Loucy (cell line): Measurements from ENCODE around the gene TSEN15.

Experiments used
- H2AFZ ChIP-seq: fragments of 200-600 bp; sonication (generic); 2 replicates; pipeline ENCODE4 v1.6.0; 2016; ENCODE audit warnings: antibody characterized with exemption, mild to moderate bottlenecking, low read length, moderate library complexity
- H3F3A ChIP-seq: fragments of 200-600 bp; 2 replicates; pipeline ENCODE4 v1.6.0; 2016; ENCODE audit warnings: antibody characterized with exemption, low read depth, mild to moderate bottlenecking
- H3K27me3 ChIP-seq: fragments of 200-600 bp; sonication (generic); 2 replicates; pipeline ENCODE4 v1.6.1; 2014; ENCODE audit warnings: low read length, mild to moderate bottlenecking; ENCODE audit not compliant: insufficient read depth, poor library complexity, severe bottlenecking
- H3K36me3 ChIP-seq: fragments of 200-600 bp; sonication (generic); 2 replicates; pipeline ENCODE4 v1.6.1; 2016; ENCODE audit warnings: low read length; ENCODE audit not compliant: insufficient read depth
- H3K4me1 ChIP-seq: fragments of 200-600 bp; sonication (generic); 2 replicates; pipeline ENCODE4 v1.5.1; 2014; ENCODE audit warnings: low read length, mild to moderate bottlenecking; ENCODE audit not compliant: insufficient read depth, poor library complexity, severe bottlenecking
- H3K4me2 ChIP-seq: fragments of 200-600 bp; sonication (generic); 2 replicates; pipeline ENCODE4 v1.6.0; 2014; ENCODE audit warnings: antibody characterized with exemption, low read length, low read depth, mild to moderate bottlenecking; ENCODE audit not compliant: poor library complexity, severe bottlenecking
- H3K4me3 ChIP-seq: fragments of 200-600 bp; sonication (generic); 2 replicates; pipeline ENCODE4 v1.5.1; 2014; ENCODE audit warnings: low read length, mild to moderate bottlenecking, mixed read lengths; ENCODE audit not compliant: poor library complexity, severe bottlenecking
- H3K79me2 ChIP-seq: fragments of 200-600 bp; sonication (generic); 2 replicates; pipeline ENCODE4 v1.6.1; 2014; ENCODE audit warnings: low read length; ENCODE audit not compliant: insufficient read depth
- H3K9ac ChIP-seq: fragments of 200-600 bp; sonication (generic); 2 replicates; pipeline ENCODE4 v1.6.0; 2014; ENCODE audit warnings: mild to moderate bottlenecking, low read depth, low read length, moderate library complexity; ENCODE audit not compliant: poor library complexity, severe bottlenecking
- H3K9me2 ChIP-seq: fragments of 200-600 bp; sonication (generic); replicated peaks from 2 replicates; pipeline ENCODE4 v1.6.1; 2016; ENCODE audit warnings: low read depth, low read length, mixed read lengths
- H3K9me3 ChIP-seq: fragments of 200-600 bp; sonication (generic); 2 replicates; pipeline ENCODE4 v1.6.1; 2014; ENCODE audit warnings: mild to moderate bottlenecking, antibody characterized with exemption, low read length, low read depth; ENCODE audit not compliant: insufficient read depth
- H4K20me1 ChIP-seq: fragments of 200-600 bp; sonication (generic); 2 replicates; pipeline ENCODE4 v1.6.0; 2014; ENCODE audit warnings: antibody characterized with exemption, low read length, mild to moderate bottlenecking; ENCODE audit not compliant: insufficient read depth, poor library complexity, severe bottlenecking
- CTCF ChIP-seq: fragments of 200-600 bp; sonication (generic); conservative IDR thresholded peaks from 2 replicates; pipeline ENCODE4 v1.5.1; 2014; ENCODE audit warnings: mild to moderate bottlenecking, antibody characterized with exemption, low read length
- EZH2phosphoT487 ChIP-seq: fragments of 200-600 bp; IDR thresholded peaks from 2 replicates; pipeline ENCODE4 v1.6.1; 2018; ENCODE audit warnings: antibody characterized with exemption, mild to moderate bottlenecking, moderate library complexity, borderline replicate concordance

TSEN15 gene

GRCh38 chr1:184052750-184053149 lies 1.2 kb downstream of the TSEN15 start:
- H3K4me2 ChIP-seq: peak overlapping the region; percentile 85
- H3K9me2 ChIP-seq: no peaks in the 10 kb centered on the region
- H3K4me1 ChIP-seq: peaks cover 34% of the 10 kb centered on the region
- H3K4me3 ChIP-seq: peak overlapping the region; percentile 93
- no peaks in the 10 kb centered on the region for H3K27me3 ChIP-seq
- H3F3A ChIP-seq: no peaks in the 10 kb centered on the region
- peak overlapping the region; percentile 83 for H3K9ac ChIP-seq
- no peaks in the 10 kb centered on the region for H3K9me3 ChIP-seq
- no peak for TF ChIP-seq CTCF
- no peak for TF ChIP-seq EZH2phosphoT487
- no peak overlapping the region for H2AFZ ChIP-seq
- no peaks in the 10 kb centered on the region for H4K20me1 ChIP-seq
- H3K79me2 ChIP-seq: peaks cover 30% of the 10 kb centered on the region
- no peaks in the 10 kb centered on the region for H3K36me3 ChIP-seq

DNA sequence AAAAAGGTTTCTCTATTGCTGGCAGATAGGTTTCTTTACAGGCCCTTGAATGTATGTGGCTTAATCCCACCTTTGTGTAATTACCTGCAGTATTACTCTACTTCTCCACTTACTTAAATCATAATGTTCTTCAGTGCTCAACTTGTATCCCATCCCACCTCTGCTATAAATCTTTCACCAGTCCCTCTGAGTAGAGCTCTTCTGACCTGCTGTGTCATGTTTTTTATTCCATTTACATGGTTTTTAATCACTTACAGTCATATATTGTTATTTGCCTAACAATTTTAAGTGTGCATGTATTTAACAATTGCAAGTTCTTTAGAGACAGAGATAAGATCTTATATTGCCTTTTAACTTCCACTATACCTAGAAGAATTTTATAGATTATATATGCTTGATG lies 2.4 kb downstream of the TSEN15 start:
- Histone ChIP-seq H3K4me2 (peak overlapping the region; percentile 85), H2AFZ (no peak overlapping the region), H3K79me2 (peaks cover 32% of the 10 kb centered on the region), H3K9me3 (no peaks in the 10 kb centered on the region), H3K4me3 (peak overlapping the region; percentile 93), H4K20me1 (no peaks in the 10 kb centered on the region), H3K9ac (no peak overlapping the region), H3K36me3 (no peaks in the 10 kb centered on the region), H3K27me3 (no peaks in the 10 kb centered on the region), H3K9me2 (no peaks in the 10 kb centered on the region), H3K4me1 (peaks cover 36% of the 10 kb centered on the region), H3F3A (no peaks in the 10 kb centered on the region)
- no peak for TF ChIP-seq EZH2phosphoT487
- TF ChIP-seq CTCF: no peak

GRCh38 chr1:184056921-184057555 lies 5.5 kb downstream of the TSEN15 start:
- H3K9ac ChIP-seq: no peak overlapping the region
- H3K27me3 ChIP-seq: no peaks in the 10 kb centered on the region
- peak overlapping the region; percentile 53 for H3K4me2 ChIP-seq
- H3K4me3 ChIP-seq: peak overlapping the region; percentile 37
- peaks cover 42% of the 10 kb centered on the region for H3K79me2 ChIP-seq
- no peaks in the 10 kb centered on the region for H3K9me3 ChIP-seq
- TF ChIP-seq EZH2phosphoT487: no peak
- TF ChIP-seq CTCF: no peak
- H3F3A ChIP-seq: no peaks in the 10 kb centered on the region
- no peaks in the 10 kb centered on the region for H4K20me1 ChIP-seq
- H3K36me3 ChIP-seq: no peaks in the 10 kb centered on the region
- H3K4me1 ChIP-seq: peaks cover 36% of the 10 kb centered on the region
- H3K9me2 ChIP-seq: no peaks in the 10 kb centered on the region
- no peak overlapping the region for H2AFZ ChIP-seq
